Adipocyte (in vitro differentiated cells): ENCODE data around the gene C1orf74.
A peak's percentile ranks its signal among the peaks of the same experiment; 100 is the strongest.

Experiments used
- DNase-seq: peaks from one replicate; pipeline ENCODE4 v3.0.0-alpha.2; 2015; ENCODE audit warnings: low read depth
- H3K27me3 ChIP-seq: replicated peaks from 2 replicates; pipeline ENCODE4 v1.7.0; 2013; ENCODE audit warnings: mild to moderate bottlenecking, low read length, moderate library complexity; ENCODE audit not compliant: control insufficient read depth, insufficient read depth
- H3K36me3 ChIP-seq: 2 replicates; pipeline ENCODE4 v1.7.0; 2013; ENCODE audit warnings: low read length, mild to moderate bottlenecking, moderate library complexity; ENCODE audit not compliant: control insufficient read depth, insufficient read depth, severe bottlenecking
- H3K4me1 ChIP-seq: 2 replicates; pipeline ENCODE4 v1.7.0; 2013; ENCODE audit warnings: mild to moderate bottlenecking, low read length, moderate library complexity; ENCODE audit not compliant: control insufficient read depth, insufficient read depth
- H3K4me3 ChIP-seq: 2 replicates; pipeline ENCODE4 v1.7.0; 2013; ENCODE audit warnings: mild to moderate bottlenecking, low read length, moderate library complexity
- H3K9ac ChIP-seq: 2 replicates; pipeline ENCODE4 v1.7.0; 2013; ENCODE audit warnings: mild to moderate bottlenecking, low read length, moderate library complexity
- H3K9me3 ChIP-seq: 2 replicates; pipeline ENCODE4 v1.7.0; 2013; ENCODE audit warnings: mild to moderate bottlenecking, low read length, moderate library complexity; ENCODE audit not compliant: control insufficient read depth

C1orf74 gene

DNA sequence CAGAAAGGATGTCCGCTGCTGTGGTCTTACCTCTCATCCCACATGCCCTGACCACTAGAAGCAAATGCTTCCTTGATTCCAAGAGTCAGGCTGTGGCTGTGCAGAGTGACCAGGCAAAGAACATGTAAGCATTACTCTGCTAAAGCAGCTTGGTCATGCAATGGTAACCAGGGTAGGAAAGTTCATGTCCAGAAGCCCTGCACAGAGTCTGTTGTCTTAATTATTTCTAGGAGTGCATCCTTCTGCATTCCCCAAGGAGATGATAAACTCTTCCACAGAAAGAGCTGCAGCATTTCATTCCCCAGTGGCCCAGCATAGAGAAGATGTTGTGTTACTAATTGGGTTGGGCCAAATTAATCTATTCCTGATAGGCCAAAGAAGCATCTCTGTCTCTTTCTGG, 33.3 kb upstream of the C1orf74 start:
- no peak for DNase-seq
- H3K9me3 ChIP-seq, result no peaks in the 10 kb centered on the region
- no peaks in the 10 kb centered on the region for H3K27me3 ChIP-seq
- no peaks in the 10 kb centered on the region for H3K36me3 ChIP-seq
- no peak overlapping the region for H3K4me3 ChIP-seq
- no peak overlapping the region for H3K9ac ChIP-seq
- peaks cover 20% of the 10 kb centered on the region for H3K4me1 ChIP-seq

DNA sequence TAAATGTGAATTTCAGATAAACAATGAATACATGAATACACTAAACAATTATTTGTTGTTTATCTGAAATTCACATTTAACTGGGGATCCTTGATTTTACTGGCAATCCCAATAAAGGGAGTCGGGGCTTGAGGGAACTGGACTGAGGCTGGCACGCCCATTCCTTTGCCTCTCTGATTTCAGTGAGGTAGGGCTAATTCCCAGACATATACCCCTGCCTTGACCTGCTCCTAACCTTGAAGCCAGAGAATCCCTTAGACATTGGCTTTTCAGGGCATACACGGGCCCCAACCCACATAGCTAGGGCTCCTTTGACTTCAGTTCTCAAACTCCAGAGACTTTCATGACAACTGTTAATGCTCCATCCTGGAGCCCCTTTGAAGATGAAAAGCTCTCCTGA, 32.6 kb upstream of the C1orf74 start:
- H3K27me3 ChIP-seq, result no peaks in the 10 kb centered on the region
- peaks cover 19% of the 10 kb centered on the region for H3K4me1 ChIP-seq
- H3K4me3 ChIP-seq, result no peak overlapping the region
- no peaks in the 10 kb centered on the region for H3K36me3 ChIP-seq
- H3K9ac ChIP-seq, result no peak overlapping the region
- no peak for DNase-seq
- no peaks in the 10 kb centered on the region for H3K9me3 ChIP-seq

DNA sequence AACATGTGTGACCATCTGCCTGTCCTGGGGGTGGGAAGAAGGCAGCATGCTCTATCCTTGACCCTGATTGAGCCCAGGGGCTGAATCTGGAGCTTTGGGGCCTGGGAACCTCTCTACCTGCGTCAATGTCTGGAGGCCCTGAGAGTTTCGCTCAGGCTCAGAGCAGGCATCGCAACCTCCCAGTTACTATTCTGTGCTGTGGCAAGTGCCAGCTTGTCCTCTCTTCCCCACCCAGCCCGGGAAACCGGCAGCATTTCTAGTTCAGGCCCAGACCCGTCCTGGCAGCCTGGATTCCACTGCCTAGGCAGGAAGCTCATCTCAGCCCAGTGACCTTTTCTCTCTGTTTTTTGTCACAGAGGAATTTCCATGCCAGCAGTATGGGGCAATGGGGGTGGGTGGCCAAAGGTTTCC, 31.6 kb upstream of the C1orf74 start:
- Histone ChIP-seq H3K27me3 (no peaks in the 10 kb centered on the region), H3K4me1 (peaks cover 19% of the 10 kb centered on the region), H3K4me3 (no peak overlapping the region), H3K36me3 (no peaks in the 10 kb centered on the region), H3K9ac (peak overlapping the region; percentile 34), H3K9me3 (no peaks in the 10 kb centered on the region)
- no peak for DNase-seq

DNA sequence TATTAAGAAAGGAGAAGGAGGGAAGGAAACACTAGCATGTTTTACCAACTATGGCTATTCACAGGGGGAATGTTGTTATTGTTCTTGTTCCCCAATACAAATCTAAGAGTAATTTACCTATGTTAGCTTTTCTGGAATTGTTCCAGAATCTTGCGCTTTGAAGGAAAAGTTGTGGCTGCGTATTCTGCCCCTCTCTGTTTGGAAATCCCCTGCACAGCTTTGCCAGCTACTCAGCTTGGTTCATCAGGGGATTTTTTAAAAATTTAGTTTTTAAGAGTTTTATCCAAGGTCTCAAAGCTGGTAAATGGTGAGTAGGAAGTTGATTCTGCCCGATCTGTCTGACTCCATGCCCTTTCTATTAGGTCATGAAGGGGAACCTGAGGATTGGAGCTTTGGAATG, 31.1 kb upstream of the C1orf74 start:
- Histone ChIP-seq H3K4me3 (no peak overlapping the region), H3K9me3 (no peaks in the 10 kb centered on the region)

DNA sequence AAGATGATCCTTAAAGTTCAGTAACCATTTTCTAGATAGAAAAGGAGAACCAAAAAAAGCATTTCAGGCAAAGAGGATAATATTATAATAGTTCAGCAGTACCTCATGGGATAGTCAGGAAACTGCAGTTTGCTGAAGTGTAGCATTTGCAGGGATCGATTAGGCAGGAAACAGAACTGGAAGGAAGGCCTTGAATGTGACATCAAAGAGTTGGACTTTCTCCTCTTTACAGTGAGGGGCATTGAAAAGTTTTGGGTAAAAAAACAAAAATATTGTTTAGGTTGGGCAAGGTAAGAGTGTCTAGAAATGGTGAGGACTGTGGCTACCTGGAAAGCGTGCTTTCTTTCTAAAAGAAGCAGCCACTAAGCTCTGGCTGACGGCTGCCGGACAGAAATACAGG, 29.5 kb upstream of the C1orf74 start:
- no peaks in the 10 kb centered on the region for H3K9me3 ChIP-seq
- no peaks in the 10 kb centered on the region for H3K36me3 ChIP-seq
- no peak overlapping the region for H3K9ac ChIP-seq
- H3K4me1 ChIP-seq, result peaks cover 15% of the 10 kb centered on the region
- no peak overlapping the region for H3K4me3 ChIP-seq
- no peaks in the 10 kb centered on the region for H3K27me3 ChIP-seq
- no peak for DNase-seq

More for the DNA sequence above, 31.1 kb upstream of the C1orf74 start:
- Histone ChIP-seq H3K27me3 (no peaks in the 10 kb centered on the region), H3K36me3 (no peaks in the 10 kb centered on the region), H3K9ac (no peak overlapping the region), H3K4me1 (peaks cover 19% of the 10 kb centered on the region)
- DNase-seq, result no peak

DNA sequence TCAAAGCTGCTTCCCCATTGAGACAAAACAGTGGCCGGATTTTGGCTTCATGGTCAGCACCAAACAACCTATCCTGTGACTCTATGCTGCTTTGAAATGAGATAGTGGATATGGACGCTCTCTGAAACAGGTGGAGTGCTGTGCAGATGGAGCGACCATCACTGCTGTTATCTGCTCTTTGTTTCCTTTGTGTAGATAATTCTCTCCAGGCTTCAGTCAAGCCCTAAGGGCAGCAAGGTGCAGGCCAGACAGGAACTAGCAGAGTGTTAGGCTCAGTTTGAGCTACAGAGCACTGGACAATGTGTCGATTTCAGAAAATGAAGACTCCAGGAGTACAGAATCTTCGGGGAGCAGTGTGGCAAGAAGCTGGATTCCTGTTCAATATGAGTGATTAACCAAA, 26.4 kb upstream of the C1orf74 start:
- DNase-seq, result no peak
- H3K36me3 ChIP-seq, result no peaks in the 10 kb centered on the region
- H3K4me1 ChIP-seq, result peaks cover 26% of the 10 kb centered on the region
- H3K4me3 ChIP-seq, result no peak overlapping the region
- H3K9ac ChIP-seq, result no peak overlapping the region
- no peaks in the 10 kb centered on the region for H3K9me3 ChIP-seq
- no peaks in the 10 kb centered on the region for H3K27me3 ChIP-seq

DNA sequence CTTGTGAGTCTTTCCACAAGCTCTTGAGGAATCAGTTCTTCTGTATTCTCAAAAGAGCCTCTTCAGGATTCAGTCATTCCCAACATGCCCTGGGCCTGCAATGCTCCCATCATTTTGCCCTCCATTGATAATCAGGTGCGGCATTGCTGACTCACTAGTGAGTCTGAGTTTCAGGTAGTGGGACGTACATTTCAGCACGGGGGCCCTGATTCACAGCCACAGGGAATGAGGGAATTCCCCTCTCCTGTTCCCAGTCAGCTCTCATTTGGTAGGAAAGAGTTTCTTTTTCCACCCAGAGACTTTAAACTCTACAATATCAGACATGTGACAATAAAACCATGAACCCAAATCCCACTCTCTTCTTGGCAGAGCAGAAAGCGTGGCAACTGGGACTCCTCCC, 25.3 kb upstream of the C1orf74 start:
- Histone ChIP-seq H3K9ac (no peak overlapping the region), H3K9me3 (no peaks in the 10 kb centered on the region), H3K27me3 (no peaks in the 10 kb centered on the region), H3K36me3 (no peaks in the 10 kb centered on the region), H3K4me1 (peaks cover 23% of the 10 kb centered on the region), H3K4me3 (no peak overlapping the region)
- DNase-seq, result no peak

DNA sequence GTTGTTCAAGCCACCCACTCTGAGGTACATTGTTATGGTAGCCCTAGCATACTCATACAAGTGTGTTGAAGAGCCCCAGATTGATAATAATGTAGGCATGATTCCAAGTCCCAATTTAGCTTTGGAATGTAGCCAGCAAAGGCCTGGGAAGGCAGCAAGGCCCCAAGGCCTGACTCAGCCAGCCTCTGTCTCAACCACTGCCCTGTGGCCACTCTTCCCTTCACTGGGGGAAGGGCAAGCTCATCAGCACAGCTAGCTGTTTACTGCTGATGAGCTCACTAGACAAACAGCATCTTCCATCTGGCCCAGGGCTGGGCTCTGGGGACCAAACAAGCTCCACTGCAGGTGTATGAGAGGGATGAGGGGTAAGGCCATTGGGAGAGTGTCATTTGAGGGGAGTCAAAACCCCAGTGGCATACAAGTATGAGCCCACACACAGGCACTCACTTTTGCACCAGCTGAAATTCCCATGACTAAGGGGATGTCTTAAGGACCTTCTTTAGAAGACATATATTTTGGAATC, 23.8 kb upstream of the C1orf74 start:
- no peaks in the 10 kb centered on the region for H3K36me3 ChIP-seq
- H3K27me3 ChIP-seq, result no peaks in the 10 kb centered on the region
- H3K9me3 ChIP-seq, result no peaks in the 10 kb centered on the region
- DNase-seq, result peak; percentile 83
- H3K9ac ChIP-seq, result no peak overlapping the region
- no peak overlapping the region for H3K4me3 ChIP-seq
- peaks cover 23% of the 10 kb centered on the region for H3K4me1 ChIP-seq

DNA sequence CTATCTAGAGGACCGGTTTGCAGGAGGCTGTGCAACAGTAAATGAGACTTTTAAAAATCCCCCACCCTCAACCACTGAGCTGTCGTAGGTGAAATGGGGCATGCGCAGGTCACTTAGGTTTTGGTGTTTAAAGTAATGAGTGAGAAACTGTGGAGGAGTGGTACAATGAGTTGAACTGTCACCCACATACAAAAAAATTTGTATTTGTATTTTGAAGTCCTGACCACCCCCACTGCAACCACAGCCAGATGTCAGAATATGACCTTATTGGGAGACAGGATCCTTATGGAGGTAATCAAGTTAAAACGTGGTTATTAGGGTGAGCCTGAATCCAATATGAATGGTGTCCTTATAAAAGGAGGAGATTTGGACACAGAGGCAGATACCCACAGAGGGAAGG, 23.1 kb upstream of the C1orf74 start:
- H3K36me3 ChIP-seq, result no peaks in the 10 kb centered on the region
- no peaks in the 10 kb centered on the region for H3K9me3 ChIP-seq
- no peak overlapping the region for H3K4me3 ChIP-seq
- H3K27me3 ChIP-seq, result no peaks in the 10 kb centered on the region
- peaks cover 23% of the 10 kb centered on the region for H3K4me1 ChIP-seq
- H3K9ac ChIP-seq, result no peak overlapping the region
- no peak for DNase-seq

DNA sequence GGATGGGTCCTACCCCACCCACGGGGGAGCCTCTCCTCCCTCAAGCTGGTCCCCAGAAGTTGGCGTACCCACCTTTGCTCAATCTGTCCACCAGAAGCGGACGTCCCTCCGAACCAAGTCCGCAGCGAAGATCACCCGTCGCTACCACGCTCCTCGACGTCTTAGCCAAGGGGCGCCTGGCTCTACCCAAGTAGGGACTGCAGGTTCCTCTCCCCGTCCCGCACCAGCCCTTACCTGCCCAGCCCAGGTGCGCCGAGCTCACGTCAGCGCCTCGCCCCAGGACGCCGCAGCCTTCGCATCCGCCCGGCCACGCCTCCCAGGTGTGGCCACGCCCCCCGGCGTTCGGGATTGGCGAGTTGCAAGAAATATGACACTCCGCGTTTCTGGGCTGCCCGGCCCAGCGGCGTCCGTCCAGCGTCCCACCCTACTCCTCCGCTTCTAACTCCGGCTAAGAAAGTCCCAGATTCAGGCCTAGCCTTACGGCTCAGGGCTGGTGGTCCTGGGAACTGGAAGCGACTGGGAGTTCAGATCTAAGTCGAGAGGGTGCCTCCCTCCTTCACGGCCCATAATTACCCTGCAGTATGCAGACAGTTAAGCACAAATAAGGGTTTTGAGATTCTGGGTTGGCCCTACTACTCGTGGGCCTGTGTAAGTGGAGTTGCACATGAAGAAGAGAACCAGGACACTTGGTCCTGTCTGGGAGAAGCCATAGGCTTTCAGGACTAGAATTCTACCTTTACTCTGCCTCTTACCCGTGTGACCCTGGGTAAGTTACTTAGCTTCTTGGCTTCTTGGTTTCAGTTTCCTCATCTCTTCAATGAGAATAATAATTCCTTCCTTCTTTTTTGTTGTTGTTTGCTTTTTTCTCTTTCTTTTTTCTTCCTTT, 21.8 kb upstream of the C1orf74 start, which contains the start of gene IRF6:
IRF6 (minus strand) TSS at position 268 of the 886 bp plus-strand sequence. CDS start 4,729 bp downstream, outside the sequence.
- DNase-seq, result peak; percentile 88

DNA sequence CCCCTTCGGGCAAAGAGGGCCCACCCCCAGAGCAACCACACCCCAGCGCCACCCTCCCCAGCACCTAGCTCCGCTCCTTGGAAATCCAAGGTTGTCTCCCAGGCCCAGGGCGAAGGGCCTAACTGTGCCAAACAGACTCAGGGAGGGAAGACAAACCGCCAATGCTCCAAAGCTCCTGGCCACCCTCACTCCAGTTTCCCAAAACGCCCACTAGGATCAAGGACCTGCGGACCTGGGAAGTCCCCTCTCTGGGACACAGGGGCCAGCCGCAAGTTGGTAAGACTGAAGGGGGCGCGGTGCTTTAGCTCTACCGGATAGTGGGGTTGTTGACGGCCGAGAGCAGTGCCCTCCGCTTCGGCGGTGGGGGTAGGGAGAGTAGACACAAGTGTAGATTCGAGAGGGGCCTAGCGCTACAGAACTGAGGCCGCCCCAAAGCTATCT, 21.0 kb upstream of the C1orf74 start:
- DNase-seq, result peak; percentile 35
- Histone ChIP-seq H3K27me3 (no peaks in the 10 kb centered on the region), H3K9ac (no peak overlapping the region), H3K4me3 (no peak overlapping the region), H3K36me3 (no peaks in the 10 kb centered on the region), H3K9me3 (no peaks in the 10 kb centered on the region), H3K4me1 (peaks cover 33% of the 10 kb centered on the region)

More for the DNA sequence above, 21.8 kb upstream of the C1orf74 start, which contains the start of gene IRF6:
- peak within 1 kb of the TSS; percentile 63 for H3K9ac ChIP-seq
- no peaks in the 10 kb centered on the region for H3K27me3 ChIP-seq
- no peaks in the 10 kb centered on the region for H3K36me3 ChIP-seq
- peak within 1 kb of the TSS; percentile 58 for H3K4me3 ChIP-seq
- H3K9me3 ChIP-seq, result no peaks in the 10 kb centered on the region
- H3K4me1 ChIP-seq, result peaks cover 33% of the 10 kb centered on the region
